ENCODE data around the gene DNAH7. TPM values are rescaled to one million over a fixed set of nuclear protein-coding genes. Genes with fewer than 3 reads are reported as not detected.

The DNAH7 gene
- total and polyA plus RNA-seq, 10 donors: 0.06 to 1.9 (median 0.33) TPM

GRCh38 chr2:195879153-195879552 is 189.5 kb downstream of the DNAH7 start:
- no peaks in the 10 kb centered on the region for H3K27me3 ChIP-seq (replicated peaks in 1 of 7)
- intact Hi-C loops (cut with DNase I; ENCODE audit: low total_unique reads): no loop called here
- H3K9me3 ChIP-seq: peaks cover 0 to 5% (median 0%) of the 10 kb centered on the region in 8 donors
- H3K36me3 ChIP-seq: no peaks in the 10 kb centered on the region
- no peak overlapping the region for H3K27ac ChIP-seq
- H3K4me1 ChIP-seq: no peaks in the 10 kb centered on the region
- DNase-seq: no peak
- WGBS, 5 donors: 86 to 95% (median 92%) methylated on average over 4 of the region's 4 CpGs
- TF ChIP-seq, protein P1, sequence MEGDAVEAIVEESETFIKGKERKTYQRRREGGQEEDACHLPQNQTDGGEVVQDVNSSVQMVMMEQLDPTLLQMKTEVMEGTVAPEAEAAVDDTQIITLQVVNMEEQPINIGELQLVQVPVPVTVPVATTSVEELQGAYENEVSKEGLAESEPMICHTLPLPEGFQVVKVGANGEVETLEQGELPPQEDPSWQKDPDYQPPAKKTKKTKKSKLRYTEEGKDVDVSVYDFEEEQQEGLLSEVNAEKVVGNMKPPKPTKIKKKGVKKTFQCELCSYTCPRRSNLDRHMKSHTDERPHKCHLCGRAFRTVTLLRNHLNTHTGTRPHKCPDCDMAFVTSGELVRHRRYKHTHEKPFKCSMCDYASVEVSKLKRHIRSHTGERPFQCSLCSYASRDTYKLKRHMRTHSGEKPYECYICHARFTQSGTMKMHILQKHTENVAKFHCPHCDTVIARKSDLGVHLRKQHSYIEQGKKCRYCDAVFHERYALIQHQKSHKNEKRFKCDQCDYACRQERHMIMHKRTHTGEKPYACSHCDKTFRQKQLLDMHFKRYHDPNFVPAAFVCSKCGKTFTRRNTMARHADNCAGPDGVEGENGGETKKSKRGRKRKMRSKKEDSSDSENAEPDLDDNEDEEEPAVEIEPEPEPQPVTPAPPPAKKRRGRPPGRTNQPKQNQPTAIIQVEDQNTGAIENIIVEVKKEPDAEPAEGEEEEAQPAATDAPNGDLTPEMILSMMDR (IDR thresholded peaks at IDR 0.05 in 8 of 11, conservative IDR thresholded peaks at IDR 0.05 in 3 of 11): no peak
- no peak for TF ChIP-seq POLR2A (IDR thresholded peaks at IDR 0.05)
- no peak for TF ChIP-seq POLR2AphosphoS5 (IDR thresholded peaks at IDR 0.05)
- no peak overlapping the region for H3K4me3 ChIP-seq

DNA sequence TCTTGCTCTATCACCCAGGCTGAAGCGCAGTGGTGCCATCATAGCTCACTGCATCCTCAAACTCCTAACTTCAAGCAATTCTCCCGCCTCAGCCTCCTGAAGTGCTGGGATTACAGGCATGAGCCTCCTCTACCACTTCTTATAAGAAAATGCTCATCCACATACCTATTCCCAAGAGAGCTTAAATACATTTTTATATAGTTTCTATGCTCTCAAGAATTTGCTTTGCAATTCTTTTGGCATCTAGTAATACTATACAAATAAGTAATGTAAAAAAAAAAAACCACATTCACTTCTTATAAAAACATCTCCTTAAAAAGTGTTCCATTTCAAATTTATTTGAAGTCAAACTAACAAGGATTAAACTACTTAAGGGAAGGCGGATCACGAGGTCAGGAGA is 197.3 kb downstream of the DNAH7 start:
- DNase-seq: no peak
- intact Hi-C loops (cut with DNase I; ENCODE audit: low total_unique reads): no loop called here
- Histone ChIP-seq H3K36me3 (no peaks in the 10 kb centered on the region), H3K27ac (no peak overlapping the region), H3K27me3 (replicated peaks in 1 of 7) (no peaks in the 10 kb centered on the region), H3K9me3 (peaks cover 0 to 5% (median 0%) of the 10 kb centered on the region in 8 donors), H3K4me1 (no peaks in the 10 kb centered on the region), H3K4me3 (no peak overlapping the region)
- no peak for TF ChIP-seq POLR2A (IDR thresholded peaks at IDR 0.05)
- TF ChIP-seq, protein P1 (IDR thresholded peaks at IDR 0.05 in 8 of 11, conservative IDR thresholded peaks at IDR 0.05 in 3 of 11): no peak
- TF ChIP-seq POLR2AphosphoS5 (IDR thresholded peaks at IDR 0.05): no peak
- 89 to 98% (median 95%) methylated on average over 4 of the region's 4 CpGs for WGBS, 5 donors

DNA sequence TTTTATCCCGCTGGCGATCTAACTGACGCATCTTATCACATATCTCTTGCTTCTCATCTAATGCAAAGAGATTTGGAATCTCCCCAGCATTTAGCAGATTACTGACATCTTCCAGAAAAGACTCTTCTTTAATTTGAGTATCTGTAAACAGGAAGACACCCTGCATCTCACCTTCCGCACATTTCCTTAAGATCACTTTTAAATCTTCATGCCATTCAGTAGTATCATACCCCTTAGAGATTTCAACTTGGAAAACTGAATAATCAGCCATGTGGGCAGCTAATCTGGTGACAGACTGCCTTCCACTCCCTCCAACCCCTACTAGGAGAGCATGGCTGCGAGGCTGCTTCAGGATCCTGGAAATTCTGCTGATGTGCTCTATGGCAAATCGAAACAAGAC is 204.3 kb downstream of the DNAH7 start:
- TF ChIP-seq POLR2AphosphoS5 (IDR thresholded peaks at IDR 0.05) (no peak), POLR2A (IDR thresholded peaks at IDR 0.05) (no peak)
- TF ChIP-seq, protein P1 (IDR thresholded peaks at IDR 0.05 in 8 of 11, conservative IDR thresholded peaks at IDR 0.05 in 3 of 11): no peak
- Histone ChIP-seq H3K36me3 (no peaks in the 10 kb centered on the region), H3K27ac (no peak overlapping the region), H3K27me3 (replicated peaks in 1 of 7) (no peaks in the 10 kb centered on the region), H3K9me3 (no peaks in the 10 kb centered on the region), H3K4me3 (no peak overlapping the region), H3K4me1 (peaks cover 0 to 7% (median 0%) of the 10 kb centered on the region in 6 donors)
- no peak for DNase-seq
- intact Hi-C loops (cut with DNase I; ENCODE audit: low total_unique reads): no loop called here
- 93 to 98% (median 94%) methylated on average over 6 of the region's 6 CpGs for WGBS, 5 donors

GRCh38 chr2:195863564-195863963 is 205.1 kb downstream of the DNAH7 start:
- H3K27me3 ChIP-seq (replicated peaks in 1 of 7): no peaks in the 10 kb centered on the region
- no peak overlapping the region for H3K4me3 ChIP-seq
- intact Hi-C loops (cut with DNase I; ENCODE audit: low total_unique reads): no loop called here
- H3K27ac ChIP-seq: no peak overlapping the region
- H3K9me3 ChIP-seq: no peaks in the 10 kb centered on the region
- H3K4me1 ChIP-seq: peaks cover 0 to 7% (median 0%) of the 10 kb centered on the region in 6 donors
- DNase-seq: no peak
- H3K36me3 ChIP-seq: no peaks in the 10 kb centered on the region
- WGBS, 5 donors: 16 to 38% (median 34%) methylated on average over 4 of the region's 4 CpGs
- no peak for TF ChIP-seq POLR2AphosphoS5 (IDR thresholded peaks at IDR 0.05)
- TF ChIP-seq, protein P1 (IDR thresholded peaks at IDR 0.05 in 8 of 11, conservative IDR thresholded peaks at IDR 0.05 in 3 of 11): no peak
- TF ChIP-seq POLR2A (IDR thresholded peaks at IDR 0.05): no peak

Measured in spleen (tissue), 11 donors.